Right lobe of liver (tissue), 6 donors: ENCODE data around the gene PTPRD. TPM values are rescaled to one million over a fixed set of nuclear protein-coding genes. Genes with fewer than 3 reads are reported as not detected.

Source experiments
- ATAC-seq, 4 donors: fragments of 200-7000 bp; cut with Tn5 transposase; one replicate each; pipeline ENCODE4 v1.9.1; 2020; ENCODE audit warnings: mild to moderate bottlenecking in 4 of 4, moderate library complexity in 4 of 4
- DNase-seq, 3 donors: peaks; one replicate each; pipeline ENCODE4 v3.0.0-alpha.2; 2020
- H3K27ac ChIP-seq, 3 donors: fragments of 200-600 bp; one replicate each; pipeline ENCODE4 v1.8.0; 2022
- H3K27me3 ChIP-seq, 2 donors: fragments of 200-600 bp; one replicate each; pipeline ENCODE4 v1.8.0; 2022
- H3K36me3 ChIP-seq, 4 donors: fragments of 200-600 bp; sonication (generic) in 1 of 4; one replicate each; pipeline versions ENCODE4 v1.5.1 to v1.8.0; 2017 to 2022; ENCODE audit warnings: control low read depth in 1 of 4
- H3K4me1 ChIP-seq, 4 donors: fragments of 200-600 bp; sonication (generic) in 1 of 4; one replicate each; pipeline versions ENCODE4 v1.5.1 to v1.8.0; 2017 to 2022; ENCODE audit warnings: control low read depth in 1 of 4
- H3K4me3 ChIP-seq, 3 donors: fragments of 200-600 bp; one replicate each; pipeline ENCODE4 v1.8.0; 2022
- H3K9me3 ChIP-seq, 4 donors: fragments of 200-600 bp; sonication (generic) in 1 of 4; one replicate each; pipeline versions ENCODE4 v1.5.1 to v1.8.0; 2017 to 2022; ENCODE audit warnings: control low read depth in 1 of 4
- POLR2A ChIP-seq: fragments of 450-650 bp; IDR thresholded peaks from one replicate; pipeline ENCODE4 v1.6.1; 2017; ENCODE audit warnings: antibody characterized with exemption, mild to moderate bottlenecking
- WGBS: methylation state at CpG from one replicate; pipeline ENCODE4 v1.1.6; 2018; ENCODE audit warnings: low coverage, low lambda C conversion rate; ENCODE audit not compliant: insufficient coverage; ENCODE audit errors: missing lambda C conversion rate; 5-methylcytosine and 5-hydroxymethylcytosine counted together
- intact Hi-C, 2 donors: fragments of 100-400 bp; cut with DNase I; formaldehyde crosslinking; loops; one replicate each; pipeline versions ENCODE4 v1.11.2 to v1.14.1; 2022
- total RNA-seq, 6 experiments: library from RNA; depleted of rRNA in 2 of 6; stranded (reverse); fragments of >200 nt in 2 of 6; fragmentation: NEBNext Ultra II Directional in 3 of 6; extraction: Animal tissue kit (Norgen Biotek cat#: 25700) in 3 of 6; gene quantifications; one replicate each; pipeline versions ENCODE4 v1.1.0 to v1.2.4, GENCODE V29; 2016 to 2023
- TF ChIP-seq, protein P1 (sequence below), 4 donors: fragments of 200-600 bp in 3 of 4; fragments of 450-650 bp in 1 of 4; IDR thresholded peaks; one replicate each; pipeline versions ENCODE4 v1.5.1 to v1.8.0; 2016 to 2022; ENCODE audit warnings: antibody characterized with exemption in 4 of 4, mild to moderate bottlenecking in 2 of 4
- donor health status: DM: no; HTN: yes; CAD: no.
- donor health status: DM: no; HTN: no; CAD: no.
- donor health status: DM: no; HTN: no; CAD: no.
- donor health status: DM: no; HTN: yes; CAD: no.
- donor health status: DM: no; HTN: yes; CAD: no.

Gene PTPRD
- total RNA-seq, 6 experiments from 2014 or later, result 5.4 to 29.8 (median 13.9) TPM

DNA sequence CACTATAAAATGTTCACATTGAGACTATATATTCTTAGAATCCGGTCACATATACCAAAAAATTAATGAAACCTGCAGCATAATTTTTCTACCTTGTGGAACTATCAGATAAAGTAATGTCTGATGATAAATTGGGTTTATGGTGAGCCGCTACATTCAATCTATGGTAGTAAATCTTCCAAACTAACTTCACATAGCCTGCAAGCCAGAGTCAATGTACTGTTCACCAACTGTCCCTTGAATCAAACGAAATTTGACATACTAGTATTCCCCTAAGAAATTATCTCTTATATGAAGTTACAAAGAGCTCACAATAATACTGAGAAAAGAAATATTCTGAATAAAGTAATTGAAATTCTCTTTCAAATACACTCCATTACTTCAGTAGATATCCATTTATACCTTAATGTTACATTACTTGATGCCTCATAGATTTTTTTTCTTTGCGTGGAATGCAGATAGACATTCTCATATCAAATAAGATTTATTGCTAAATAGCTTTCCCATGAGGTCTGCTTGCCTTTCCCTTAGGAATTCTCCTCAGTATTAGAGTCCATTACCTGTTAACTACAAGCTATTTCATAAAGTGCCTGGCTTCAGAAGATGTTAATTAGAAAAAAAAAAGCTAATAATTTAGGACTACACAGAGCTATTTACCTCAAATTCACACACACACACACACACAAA lies 169.5 kb downstream of the PTPRD start:
- no peak for ATAC-seq
- TF ChIP-seq POLR2A, result no peak
- TF ChIP-seq, protein P1, sequence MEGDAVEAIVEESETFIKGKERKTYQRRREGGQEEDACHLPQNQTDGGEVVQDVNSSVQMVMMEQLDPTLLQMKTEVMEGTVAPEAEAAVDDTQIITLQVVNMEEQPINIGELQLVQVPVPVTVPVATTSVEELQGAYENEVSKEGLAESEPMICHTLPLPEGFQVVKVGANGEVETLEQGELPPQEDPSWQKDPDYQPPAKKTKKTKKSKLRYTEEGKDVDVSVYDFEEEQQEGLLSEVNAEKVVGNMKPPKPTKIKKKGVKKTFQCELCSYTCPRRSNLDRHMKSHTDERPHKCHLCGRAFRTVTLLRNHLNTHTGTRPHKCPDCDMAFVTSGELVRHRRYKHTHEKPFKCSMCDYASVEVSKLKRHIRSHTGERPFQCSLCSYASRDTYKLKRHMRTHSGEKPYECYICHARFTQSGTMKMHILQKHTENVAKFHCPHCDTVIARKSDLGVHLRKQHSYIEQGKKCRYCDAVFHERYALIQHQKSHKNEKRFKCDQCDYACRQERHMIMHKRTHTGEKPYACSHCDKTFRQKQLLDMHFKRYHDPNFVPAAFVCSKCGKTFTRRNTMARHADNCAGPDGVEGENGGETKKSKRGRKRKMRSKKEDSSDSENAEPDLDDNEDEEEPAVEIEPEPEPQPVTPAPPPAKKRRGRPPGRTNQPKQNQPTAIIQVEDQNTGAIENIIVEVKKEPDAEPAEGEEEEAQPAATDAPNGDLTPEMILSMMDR (IDR thresholded peaks at IDR 0.05), result no peak
- 39% methylated on average over 4 of the region's 4 CpGs for WGBS
- no peak for DNase-seq
- Histone ChIP-seq H3K27me3 (no peaks in the 10 kb centered on the region), H3K4me3 (no peak overlapping the region), H3K36me3 (no peaks in the 10 kb centered on the region), H3K9me3 (no peaks in the 10 kb centered on the region), H3K27ac (no peak overlapping the region), H3K4me1 (no peaks in the 10 kb centered on the region)
- intact Hi-C loops, result no loop called here

- 44% methylated on average over 7 of the region's 7 CpGs for WGBS
- intact Hi-C loops, result no loop called here
- no peak for ATAC-seq
These were observed 173.8 kb downstream of the PTPRD start for GRCh38 chr9:10438955-10439354.

DNA sequence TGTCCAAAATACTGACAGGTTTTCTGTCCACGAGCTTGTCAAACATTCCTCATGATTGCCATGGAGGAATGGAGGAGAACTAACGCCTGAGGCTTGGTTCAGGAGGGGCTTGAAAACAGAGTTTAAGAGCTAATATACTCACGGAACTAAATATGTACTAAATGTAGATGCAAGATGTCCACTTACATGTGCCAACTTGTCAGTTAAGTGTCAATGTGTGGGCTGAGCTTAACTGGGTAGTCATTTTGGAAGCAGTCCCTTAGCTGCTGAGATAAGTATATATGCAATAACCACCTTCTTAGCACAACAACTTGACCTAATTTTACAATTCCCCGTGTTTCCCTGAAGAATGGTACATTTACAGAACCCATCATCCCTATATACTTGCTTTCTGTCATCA lies 176.0 kb downstream of the PTPRD start:
- 30% methylated on average over 4 of the region's 4 CpGs for WGBS
- intact Hi-C loops, result no loop called here
- no peak overlapping the region for H3K4me3 ChIP-seq
- H3K4me1 ChIP-seq, result no peaks in the 10 kb centered on the region
- H3K36me3 ChIP-seq, result no peaks in the 10 kb centered on the region
- ATAC-seq (no peak), DNase-seq (no peak)
- no peaks in the 10 kb centered on the region for H3K9me3 ChIP-seq
- no peak overlapping the region for H3K27ac ChIP-seq
- TF ChIP-seq, protein P1 (IDR thresholded peaks at IDR 0.05), result no peak
- TF ChIP-seq POLR2A, result no peak
- no peaks in the 10 kb centered on the region for H3K27me3 ChIP-seq

More at GRCh38 chr9:10438955-10439354, 173.8 kb downstream of the PTPRD start:
- Histone ChIP-seq H3K27ac (no peak overlapping the region), H3K4me3 (no peak overlapping the region), H3K27me3 (no peaks in the 10 kb centered on the region), H3K36me3 (no peaks in the 10 kb centered on the region), H3K9me3 (no peaks in the 10 kb centered on the region), H3K4me1 (no peaks in the 10 kb centered on the region)
- no peak for DNase-seq
- TF ChIP-seq POLR2A, result no peak
- TF ChIP-seq, protein P1 (IDR thresholded peaks at IDR 0.05), result no peak

DNA sequence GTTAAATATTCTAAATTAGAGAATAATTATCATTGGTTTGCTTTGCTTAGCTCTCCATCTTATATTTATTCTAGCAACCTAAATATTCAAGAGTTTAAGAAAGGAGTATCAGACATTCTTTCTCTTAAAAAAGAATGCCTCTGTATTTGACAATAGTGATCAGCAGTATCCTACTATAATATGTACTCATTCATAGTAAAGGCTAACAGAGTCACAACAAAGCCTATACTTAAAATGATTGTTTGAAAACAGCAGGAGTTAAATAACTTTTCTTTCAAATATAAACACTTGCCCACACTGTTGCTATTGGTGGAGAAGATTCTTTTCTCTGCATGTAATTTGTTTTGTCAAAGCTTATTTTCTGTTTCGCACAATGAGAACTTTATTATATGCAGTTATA lies 178.4 kb downstream of the PTPRD start:
- intact Hi-C loops, result no loop called here
- no peak for DNase-seq
- no peak overlapping the region for H3K4me3 ChIP-seq
- H3K27me3 ChIP-seq, result no peaks in the 10 kb centered on the region
- H3K36me3 ChIP-seq, result no peaks in the 10 kb centered on the region
- TF ChIP-seq, protein P1 (IDR thresholded peaks at IDR 0.05), result no peak
- TF ChIP-seq POLR2A, result no peak
- H3K9me3 ChIP-seq, result no peaks in the 10 kb centered on the region
- no peak overlapping the region for H3K27ac ChIP-seq
- ATAC-seq, result no peak
- no peaks in the 10 kb centered on the region for H3K4me1 ChIP-seq
- 71% methylated on average over 1 of the region's 1 CpG for WGBS

GRCh38 chr9:10411272-10411671 lies 201.5 kb downstream of the PTPRD start:
- no peak for ATAC-seq
- Histone ChIP-seq H3K27ac (no peak overlapping the region), H3K27me3 (no peaks in the 10 kb centered on the region), H3K9me3 (no peaks in the 10 kb centered on the region), H3K4me3 (no peak overlapping the region), H3K36me3 (no peaks in the 10 kb centered on the region), H3K4me1 (no peaks in the 10 kb centered on the region)
- DNase-seq, result no peak
- intact Hi-C loops, result no loop called here
- TF ChIP-seq POLR2A, result no peak
- TF ChIP-seq, protein P1 (IDR thresholded peaks at IDR 0.05), result no peak
